Stimulated activated naive CD8-positive, alpha-beta T cell treated with anti-CD3 and anti-CD28 coated beads, Interleukin-15, Interleukin-2, amounts not matched to agents 100 ng/mL and 50 ng/mL, for 24 hours (primary cell): ENCODE data around the gene IMP4.
A peak's percentile ranks its signal among the peaks of the same experiment; 100 is the strongest.

Experiments
- H3K27ac Mint-ChIP-seq: one replicate; pipeline ENCODE4 v1.8.0; 2021; ENCODE audit warnings: mild to moderate bottlenecking, mixed read lengths
- H3K27me3 Mint-ChIP-seq: one replicate; pipeline ENCODE4 v1.8.0; 2021; ENCODE audit warnings: mixed read lengths
- H3K36me3 Mint-ChIP-seq: one replicate; pipeline ENCODE4 v1.8.0; 2021; ENCODE audit warnings: low read depth, mixed read lengths
- H3K4me1 Mint-ChIP-seq: one replicate; pipeline ENCODE4 v1.8.0; 2021; ENCODE audit warnings: low read depth, mixed read lengths
- H3K4me3 Mint-ChIP-seq: one replicate; pipeline ENCODE4 v1.8.0; 2021; ENCODE audit warnings: mild to moderate bottlenecking, mixed read lengths
- H3K9me3 Mint-ChIP-seq: one replicate; pipeline ENCODE4 v1.8.0; 2021; ENCODE audit warnings: mixed read lengths

IMP4 gene

DNA sequence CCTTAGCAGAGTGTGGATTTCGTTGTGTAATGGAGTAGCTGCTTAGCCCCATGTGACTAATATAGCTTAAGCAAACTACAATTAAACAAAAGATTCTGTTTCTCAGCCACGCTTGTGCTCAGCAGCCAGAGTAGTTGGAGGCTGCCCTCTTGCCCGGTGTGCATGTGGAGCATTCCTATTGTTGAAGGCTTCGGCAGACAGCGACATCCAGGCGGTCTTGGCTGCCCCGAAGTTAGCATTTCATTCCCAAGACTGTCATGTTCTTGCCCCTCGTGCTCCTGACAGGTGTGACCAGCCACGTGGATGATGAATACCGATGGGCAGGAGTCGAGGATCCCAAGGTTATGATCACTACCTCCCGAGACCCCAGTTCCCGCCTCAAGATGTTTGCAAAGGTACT lies 2.4 kb downstream of the IMP4 start:
- peak overlapping the region; percentile 96 for H3K4me3 Mint-ChIP-seq
- no peak overlapping the region for H3K27ac Mint-ChIP-seq
- H3K9me3 Mint-ChIP-seq = no peaks in the 10 kb centered on the region
- H3K36me3 Mint-ChIP-seq = peaks cover 59% of the 10 kb centered on the region
- no peaks in the 10 kb centered on the region for H3K27me3 Mint-ChIP-seq
- H3K4me1 Mint-ChIP-seq = peaks cover 53% of the 10 kb centered on the region

GRCh38 chr2:130345611-130346010 lies 2.9 kb downstream of the IMP4 start:
- Mint-ChIP-seq H3K27me3 (no peaks in the 10 kb centered on the region), H3K36me3 (peaks cover 58% of the 10 kb centered on the region), H3K4me1 (peaks cover 48% of the 10 kb centered on the region), H3K9me3 (no peaks in the 10 kb centered on the region), H3K4me3 (no peak overlapping the region), H3K27ac (no peak overlapping the region)

DNA sequence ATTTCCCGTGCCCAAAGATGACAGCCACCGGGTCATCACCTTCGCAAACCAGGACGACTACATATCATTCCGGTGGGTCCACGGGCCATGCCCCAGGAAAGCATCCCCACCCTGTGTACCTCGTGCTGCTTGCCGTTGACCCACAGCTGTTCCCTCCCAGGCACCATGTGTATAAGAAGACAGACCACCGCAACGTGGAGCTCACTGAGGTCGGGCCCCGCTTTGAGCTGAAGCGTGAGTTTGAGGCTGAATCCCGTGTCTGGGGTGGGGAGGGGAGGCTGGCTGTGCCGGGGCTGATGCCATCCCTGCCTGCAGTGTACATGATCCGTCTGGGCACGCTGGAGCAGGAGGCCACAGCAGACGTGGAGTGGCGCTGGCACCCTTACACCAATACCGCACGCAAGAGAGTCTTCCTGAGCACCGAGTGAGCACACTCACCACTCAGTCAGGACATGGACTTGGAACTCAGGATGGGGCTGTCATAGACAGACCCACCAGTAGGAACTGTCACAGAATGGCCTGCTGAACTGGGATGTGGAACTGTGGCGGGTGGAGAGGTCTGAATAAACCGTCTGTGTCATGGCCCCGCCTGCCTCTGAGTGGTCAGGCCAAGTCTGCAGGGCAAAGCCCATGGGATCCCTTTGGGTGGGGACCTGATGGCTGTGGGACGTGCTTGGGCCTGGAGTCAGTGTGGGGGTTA lies 3.5 kb downstream of the IMP4 start:
- Mint-ChIP-seq H3K27me3 (no peaks in the 10 kb centered on the region), H3K27ac (peak overlapping the region; percentile 76), H3K9me3 (no peaks in the 10 kb centered on the region), H3K4me3 (no peak overlapping the region), H3K4me1 (peaks cover 44% of the 10 kb centered on the region), H3K36me3 (peaks cover 60% of the 10 kb centered on the region)

DNA sequence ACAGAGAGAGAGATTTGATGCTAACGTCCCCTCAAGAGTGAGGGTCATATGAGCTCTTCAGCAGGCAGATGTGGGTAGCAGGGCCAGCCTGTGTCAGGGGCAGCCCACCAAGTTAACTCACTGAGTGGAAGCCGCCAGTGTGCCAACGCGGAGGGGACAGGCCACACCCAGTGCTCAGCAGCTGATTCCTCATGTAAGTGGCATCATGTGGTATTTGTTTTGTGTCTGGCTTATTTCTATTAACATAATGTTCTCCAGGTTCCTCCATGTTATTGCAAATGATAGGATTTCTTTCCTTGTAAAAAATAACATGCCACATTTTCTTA lies 4.0 kb downstream of the IMP4 start:
- H3K9me3 Mint-ChIP-seq = no peaks in the 10 kb centered on the region
- peaks cover 60% of the 10 kb centered on the region for H3K36me3 Mint-ChIP-seq
- H3K27me3 Mint-ChIP-seq = no peaks in the 10 kb centered on the region
- H3K4me3 Mint-ChIP-seq = no peak overlapping the region
- peak overlapping the region; percentile 76 for H3K27ac Mint-ChIP-seq
- peaks cover 40% of the 10 kb centered on the region for H3K4me1 Mint-ChIP-seq

GRCh38 chr2:130347220-130347925 lies 4.7 kb downstream of the IMP4 start:
- Mint-ChIP-seq H3K27ac (no peak overlapping the region), H3K9me3 (no peaks in the 10 kb centered on the region), H3K4me3 (no peak overlapping the region), H3K27me3 (no peaks in the 10 kb centered on the region), H3K4me1 (peaks cover 38% of the 10 kb centered on the region), H3K36me3 (peaks cover 60% of the 10 kb centered on the region)

- H3K4me1 Mint-ChIP-seq = peaks cover 34% of the 10 kb centered on the region
- peaks cover 64% of the 10 kb centered on the region for H3K36me3 Mint-ChIP-seq
- H3K27ac Mint-ChIP-seq = peak overlapping the region; percentile 9
- no peak overlapping the region for H3K4me3 Mint-ChIP-seq
- H3K27me3 Mint-ChIP-seq = no peaks in the 10 kb centered on the region
- no peaks in the 10 kb centered on the region for H3K9me3 Mint-ChIP-seq
These were observed 6.5 kb downstream of the IMP4 start for GRCh38 chr2:130349174-130349573.

GRCh38 chr2:130351711-130352110 lies 9.0 kb downstream of the IMP4 start:
- Mint-ChIP-seq H3K4me3 (no peak overlapping the region), H3K36me3 (peaks cover 39% of the 10 kb centered on the region), H3K9me3 (no peaks in the 10 kb centered on the region), H3K27ac (no peak overlapping the region), H3K4me1 (peaks cover 33% of the 10 kb centered on the region), H3K27me3 (no peaks in the 10 kb centered on the region)

DNA sequence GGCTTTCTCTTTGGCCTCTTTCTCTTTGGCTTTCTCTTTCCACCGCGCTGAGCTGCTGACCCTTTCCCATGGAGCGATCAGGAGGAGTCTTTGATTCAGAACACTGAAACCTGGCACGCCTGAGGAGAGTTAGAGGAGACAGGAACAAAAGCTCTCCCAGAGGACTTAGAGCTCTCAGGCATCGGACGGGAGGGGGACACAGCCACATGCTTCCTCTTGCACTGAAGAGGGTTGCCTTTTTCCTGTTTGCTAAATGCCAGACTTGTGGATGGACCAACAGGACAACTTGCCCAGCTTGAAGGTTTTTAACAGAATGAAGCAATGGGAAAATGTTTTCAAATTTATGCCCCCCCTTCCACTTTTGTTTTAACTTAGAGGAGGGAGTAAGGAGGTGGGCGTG lies 9.5 kb downstream of the IMP4 start:
- Mint-ChIP-seq H3K36me3 (peaks cover 34% of the 10 kb centered on the region), H3K27ac (no peak overlapping the region)

GRCh38 chr2:130353291-130354138 lies 10.8 kb downstream of the IMP4 start:
- no peak overlapping the region for H3K27ac Mint-ChIP-seq
- H3K36me3 Mint-ChIP-seq = peaks cover 21% of the 10 kb centered on the region
- no peaks in the 10 kb centered on the region for H3K9me3 Mint-ChIP-seq
- H3K27me3 Mint-ChIP-seq = no peaks in the 10 kb centered on the region
- peaks cover 18% of the 10 kb centered on the region for H3K4me1 Mint-ChIP-seq
- H3K4me3 Mint-ChIP-seq = no peak overlapping the region

More for the DNA sequence above, 9.5 kb downstream of the IMP4 start:
- Mint-ChIP-seq H3K4me3 (peak overlapping the region; percentile 7), H3K4me1 (peaks cover 29% of the 10 kb centered on the region), H3K9me3 (no peaks in the 10 kb centered on the region), H3K27me3 (no peaks in the 10 kb centered on the region)

- Mint-ChIP-seq H3K27ac (no peak overlapping the region), H3K4me3 (no peak overlapping the region), H3K4me1 (peaks cover 15% of the 10 kb centered on the region), H3K36me3 (peaks cover 17% of the 10 kb centered on the region), H3K27me3 (no peaks in the 10 kb centered on the region), H3K9me3 (no peaks in the 10 kb centered on the region)
These were observed 11.4 kb downstream of the IMP4 start for GRCh38 chr2:130354139-130354428.

- H3K4me3 Mint-ChIP-seq = peak overlapping the region; percentile 82
- H3K9me3 Mint-ChIP-seq = no peaks in the 10 kb centered on the region
- no peaks in the 10 kb centered on the region for H3K27me3 Mint-ChIP-seq
- H3K27ac Mint-ChIP-seq = peak overlapping the region; percentile 58
- peaks cover 11% of the 10 kb centered on the region for H3K4me1 Mint-ChIP-seq
- peaks cover 11% of the 10 kb centered on the region for H3K36me3 Mint-ChIP-seq
These were observed 12.5 kb downstream of the IMP4 start for GRCh38 chr2:130355172-130355577.

GRCh38 chr2:130355578-130356431 lies 13.1 kb downstream of the IMP4 start, which contains the start of gene PTPN18:
TSS of gene PTPN18 (plus strand) at chr2:130356056. CDS start at chr2:130356108, 52 bp downstream.
- Mint-ChIP-seq H3K4me3 (peak within 1 kb of the TSS; percentile 82), H3K27ac (peak within 1 kb of the TSS; percentile 58), H3K36me3 (peaks cover 5% of the 10 kb centered on the region), H3K27me3 (no peaks in the 10 kb centered on the region), H3K9me3 (no peaks in the 10 kb centered on the region), H3K4me1 (peaks cover 11% of the 10 kb centered on the region)

DNA sequence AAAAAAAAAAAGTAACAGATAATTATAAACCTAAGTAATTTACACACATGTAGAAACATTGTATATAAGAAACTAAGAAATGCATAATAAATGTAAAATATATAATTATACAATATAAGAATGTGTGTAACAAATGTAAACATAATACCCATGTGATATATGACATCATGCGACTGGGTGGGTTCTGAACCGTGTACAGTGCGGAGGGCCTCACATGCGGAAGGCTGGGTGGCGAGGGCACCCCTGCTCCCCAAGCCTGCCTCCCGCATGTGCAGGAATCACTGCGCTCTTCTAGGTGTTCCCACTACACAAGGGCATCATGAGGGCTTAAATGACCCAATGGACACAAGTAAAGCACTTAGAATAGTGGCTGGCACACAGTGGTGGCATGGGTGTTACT lies 15.2 kb downstream of the IMP4 start:
- H3K4me3 Mint-ChIP-seq = no peak overlapping the region
- peaks cover 11% of the 10 kb centered on the region for H3K4me1 Mint-ChIP-seq
- no peaks in the 10 kb centered on the region for H3K9me3 Mint-ChIP-seq
- H3K27me3 Mint-ChIP-seq = no peaks in the 10 kb centered on the region
- peaks cover 5% of the 10 kb centered on the region for H3K36me3 Mint-ChIP-seq
- H3K27ac Mint-ChIP-seq = no peak overlapping the region

GRCh38 chr2:130358420-130359350 lies 16.0 kb downstream of the IMP4 start:
- H3K9me3 Mint-ChIP-seq = no peaks in the 10 kb centered on the region
- no peaks in the 10 kb centered on the region for H3K27me3 Mint-ChIP-seq
- peaks cover 11% of the 10 kb centered on the region for H3K4me1 Mint-ChIP-seq
- H3K27ac Mint-ChIP-seq = no peak overlapping the region
- no peak overlapping the region for H3K4me3 Mint-ChIP-seq
- H3K36me3 Mint-ChIP-seq = no peaks in the 10 kb centered on the region
